GM10266 (cell line): ENCODE data around the gene LSM14A.
A peak's percentile ranks its signal among the peaks of the same experiment; 100 is the strongest.

ENCODE experiments used
- DNase-seq: peaks from one replicate; pipeline ENCODE4 v3.0.0; 2012; ENCODE audit errors: extremely low spot score
- TF ChIP-seq, protein P1 (sequence below): IDR thresholded peaks from 2 replicates; pipeline ENCODE4 v1.5.1; 2012; ENCODE audit warnings: mild to moderate bottlenecking, low read depth; ENCODE audit not compliant: control insufficient read depth, insufficient read depth; ENCODE audit errors: missing control alignments

The LSM14A gene

DNA sequence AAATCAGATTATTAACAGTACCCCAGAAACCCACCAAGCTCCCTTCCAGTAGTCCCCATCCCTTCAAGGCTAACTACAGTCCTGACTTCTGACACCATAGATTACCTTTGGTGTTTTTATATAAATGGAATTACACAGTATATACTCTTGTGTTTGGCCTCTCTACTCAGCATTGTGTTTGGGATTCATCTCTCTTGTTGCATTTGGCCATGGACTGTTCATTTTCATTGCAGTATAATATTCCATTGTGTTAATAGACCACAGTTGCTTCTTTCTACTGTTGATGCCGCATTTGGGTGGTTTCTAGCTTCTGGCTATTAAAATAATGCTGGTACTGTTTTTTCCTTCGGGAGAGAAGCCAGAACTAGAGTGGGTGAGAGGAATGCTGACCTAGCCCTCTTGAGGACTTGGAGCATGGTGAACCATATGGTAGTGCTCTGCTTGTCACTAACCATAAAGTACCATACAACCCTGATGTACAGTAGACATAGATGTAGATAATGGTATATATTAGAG, 63.2 kb downstream of the LSM14A start:
- TF ChIP-seq, protein P1, sequence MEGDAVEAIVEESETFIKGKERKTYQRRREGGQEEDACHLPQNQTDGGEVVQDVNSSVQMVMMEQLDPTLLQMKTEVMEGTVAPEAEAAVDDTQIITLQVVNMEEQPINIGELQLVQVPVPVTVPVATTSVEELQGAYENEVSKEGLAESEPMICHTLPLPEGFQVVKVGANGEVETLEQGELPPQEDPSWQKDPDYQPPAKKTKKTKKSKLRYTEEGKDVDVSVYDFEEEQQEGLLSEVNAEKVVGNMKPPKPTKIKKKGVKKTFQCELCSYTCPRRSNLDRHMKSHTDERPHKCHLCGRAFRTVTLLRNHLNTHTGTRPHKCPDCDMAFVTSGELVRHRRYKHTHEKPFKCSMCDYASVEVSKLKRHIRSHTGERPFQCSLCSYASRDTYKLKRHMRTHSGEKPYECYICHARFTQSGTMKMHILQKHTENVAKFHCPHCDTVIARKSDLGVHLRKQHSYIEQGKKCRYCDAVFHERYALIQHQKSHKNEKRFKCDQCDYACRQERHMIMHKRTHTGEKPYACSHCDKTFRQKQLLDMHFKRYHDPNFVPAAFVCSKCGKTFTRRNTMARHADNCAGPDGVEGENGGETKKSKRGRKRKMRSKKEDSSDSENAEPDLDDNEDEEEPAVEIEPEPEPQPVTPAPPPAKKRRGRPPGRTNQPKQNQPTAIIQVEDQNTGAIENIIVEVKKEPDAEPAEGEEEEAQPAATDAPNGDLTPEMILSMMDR: no peak
- no peak for DNase-seq

DNA sequence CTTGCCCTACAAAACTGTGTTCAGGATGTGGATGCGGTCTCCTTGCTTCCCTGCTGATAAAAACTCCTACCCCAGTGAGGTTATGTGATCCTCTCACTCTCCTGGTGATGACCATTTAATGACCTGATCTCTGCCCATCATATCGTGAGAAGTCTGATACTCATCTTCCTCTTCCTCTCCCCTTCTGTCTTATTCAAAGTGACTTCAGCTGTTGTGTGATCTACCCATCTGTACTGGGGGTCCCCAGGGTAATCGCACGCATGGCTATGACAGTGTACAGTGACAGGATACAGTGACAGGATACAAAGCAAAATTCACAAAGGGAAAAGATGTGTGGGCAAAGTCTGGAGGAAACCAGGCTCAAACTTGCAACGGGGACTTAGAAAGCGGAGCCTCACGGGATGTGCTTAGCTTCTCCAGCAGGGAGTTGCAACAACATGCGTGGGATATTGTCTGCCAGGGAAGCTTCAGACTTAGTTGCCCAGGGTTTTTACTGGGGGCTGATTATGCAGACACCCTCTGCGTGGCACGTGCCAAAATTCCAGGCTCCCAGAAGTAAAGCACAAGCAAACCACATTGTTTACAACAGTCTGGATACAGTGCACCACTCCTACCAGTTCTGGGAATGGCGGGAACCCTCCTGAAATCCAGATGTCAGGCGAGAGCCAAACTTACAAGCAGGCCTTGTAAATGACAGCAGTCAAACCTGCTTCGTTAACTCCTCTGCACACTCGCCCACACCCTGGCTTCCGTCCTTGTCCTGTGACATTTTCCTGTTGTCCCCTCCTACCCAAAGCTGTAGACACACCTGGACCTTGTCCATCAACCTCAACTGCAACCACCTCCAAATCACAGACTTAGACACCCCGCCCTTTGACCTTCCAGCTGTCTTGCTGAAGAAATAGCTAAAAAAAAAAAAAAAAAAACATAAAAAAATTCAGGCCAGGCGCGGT, 64.0 kb downstream of the LSM14A start:
- no peak for DNase-seq
- TF ChIP-seq, protein P1: no peak

DNA sequence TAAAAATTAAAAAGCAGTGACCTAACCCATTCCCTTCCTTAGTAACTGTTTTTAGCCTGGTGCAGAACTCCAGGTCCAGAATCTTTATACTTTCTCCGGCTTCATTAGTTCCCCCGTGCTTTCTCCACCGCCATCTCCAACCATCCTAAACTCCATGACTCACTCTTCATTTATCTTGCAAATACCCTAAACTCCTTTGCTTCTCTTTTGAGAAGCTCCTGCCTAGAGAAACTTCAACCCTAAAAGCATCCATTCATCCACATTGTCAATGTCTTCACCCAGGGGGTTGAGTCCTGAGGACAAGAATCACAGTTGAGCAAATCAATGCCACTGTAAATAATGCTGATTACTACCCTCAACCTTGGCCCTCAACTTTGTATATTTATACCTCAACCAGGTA, 65.0 kb downstream of the LSM14A start:
- TF ChIP-seq, protein P1: no peak

DNA sequence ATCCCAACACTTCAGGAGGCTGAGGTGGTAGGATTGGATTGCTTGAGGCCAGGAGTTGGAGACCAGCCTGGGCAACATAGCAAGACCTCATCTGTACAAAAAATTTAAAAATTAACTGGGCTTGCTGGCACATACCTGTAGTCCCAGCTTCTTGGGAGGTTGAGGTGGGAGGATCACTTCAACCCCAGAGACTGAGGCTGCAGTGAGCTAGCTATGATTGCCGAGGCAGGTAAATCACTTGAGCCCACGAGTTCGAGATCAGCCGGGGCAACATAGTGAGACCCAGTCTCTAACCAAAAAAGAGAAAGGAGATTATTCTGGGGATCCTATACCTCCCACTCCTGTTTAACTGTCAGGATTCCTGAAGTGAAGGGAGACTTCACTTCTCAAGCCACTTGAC, 65.6 kb downstream of the LSM14A start:
- no peak for DNase-seq
- TF ChIP-seq, protein P1: no peak

More for the DNA sequence above, 65.0 kb downstream of the LSM14A start:
- DNase-seq: no peak

DNA sequence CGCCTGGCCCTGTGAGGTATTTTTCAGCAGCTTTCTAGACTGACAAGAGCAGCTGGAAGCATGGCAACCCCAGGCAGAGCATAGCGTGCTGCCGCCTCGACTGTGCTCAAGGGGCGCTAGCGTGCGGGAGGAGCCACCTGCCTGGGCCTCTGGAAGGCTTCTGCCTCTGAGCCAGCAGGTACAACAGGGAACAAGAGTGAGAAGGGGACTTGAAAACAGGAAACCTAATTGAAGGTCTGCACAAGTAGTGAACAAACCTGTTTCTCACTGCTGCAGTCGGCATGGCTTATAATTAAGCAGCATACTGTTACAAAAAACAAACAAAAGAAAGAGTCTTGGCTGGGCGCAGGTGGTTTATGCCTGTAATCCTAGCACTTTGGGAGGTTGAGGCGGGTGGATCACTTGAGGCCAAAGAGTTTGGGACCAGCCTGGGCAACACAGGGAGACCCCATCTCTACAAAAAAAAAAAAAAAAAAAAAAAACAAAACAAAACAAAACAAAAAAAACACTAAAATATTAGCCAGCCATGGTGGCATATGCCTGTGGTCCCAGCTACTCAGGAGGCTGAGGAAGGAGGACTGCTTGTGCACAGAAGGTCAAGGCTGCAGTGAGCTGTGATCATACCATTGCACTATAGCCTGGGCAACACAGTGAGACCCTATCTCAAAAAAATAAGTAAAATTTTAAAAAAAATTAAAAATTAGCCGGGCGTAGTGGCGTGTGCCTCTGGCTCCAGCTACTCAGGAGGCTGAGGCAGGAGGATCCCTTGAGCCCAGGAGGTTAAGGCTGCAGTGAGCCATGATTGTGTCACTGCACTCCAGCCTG, 69.4 kb downstream of the LSM14A start:
- no peak for DNase-seq
- TF ChIP-seq, protein P1: no peak

DNA sequence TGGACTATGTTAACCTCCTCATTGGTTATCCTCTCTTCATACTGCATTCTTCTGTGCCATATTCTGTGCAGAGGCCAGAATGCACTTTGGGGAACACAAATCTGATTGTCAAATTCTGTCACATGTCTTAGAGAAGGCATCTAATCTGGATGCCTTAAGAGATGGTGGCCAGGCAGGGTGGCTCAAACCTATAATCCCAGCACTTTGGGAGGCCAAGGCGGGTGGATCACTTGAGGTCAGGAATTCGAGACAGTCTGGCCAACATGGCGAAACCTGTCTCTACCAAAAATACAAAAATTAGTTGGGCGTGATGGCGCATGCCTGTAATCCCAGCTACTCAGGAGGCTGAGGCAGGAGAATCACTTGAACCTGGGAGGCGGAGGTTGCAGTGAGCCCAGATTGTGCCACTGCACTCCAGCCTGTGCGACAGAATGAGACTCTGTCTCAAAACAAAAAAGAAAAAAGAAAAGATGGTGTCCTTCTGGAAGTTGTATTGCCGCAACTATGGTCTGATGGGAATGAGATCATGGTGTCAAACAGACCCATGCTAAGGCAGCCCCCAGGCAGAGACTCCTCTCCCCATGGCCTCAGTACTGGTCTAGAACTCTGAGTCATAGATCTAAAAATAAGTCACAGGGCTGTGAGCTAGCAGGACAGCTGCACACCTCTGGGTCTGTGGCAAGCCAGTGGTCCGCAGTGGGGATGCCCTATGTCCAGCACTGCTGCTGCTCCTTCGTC, 71.0 kb downstream of the LSM14A start:
- DNase-seq: peak; percentile 39
